Thyroid gland (tissue), 4 donors: ENCODE results near the gene TMPRSS6.

ENCODE experiments used
- CTCF ChIP-seq, 6 experiments: fragments of 200-600 bp in 3 of 6; fragments of 450-650 bp in 3 of 6; sonication (generic) in 3 of 6; IDR thresholded peaks; one replicate each; pipeline ENCODE4 v1.5.1; 2016 to 2019; ENCODE audit warnings: antibody characterized with exemption in 6 of 6, mild to moderate bottlenecking in 2 of 6, inconsistent platforms in 1 of 6, moderate library complexity in 1 of 6
- POLR2A ChIP-seq, 2 donors: fragments of 450-650 bp; IDR thresholded peaks; one replicate each; pipeline ENCODE4 v1.6.1; 2017; ENCODE audit warnings: antibody characterized with exemption in 2 of 2, mild to moderate bottlenecking in 2 of 2, moderate library complexity in 1 of 2

GRCh38 chr22:37089434-37089833 is 20.1 kb downstream of the TMPRSS6 start:
- TF ChIP-seq CTCF (IDR thresholded peaks at IDR 0.05) (no peak), POLR2A (IDR thresholded peaks at IDR 0.05) (no peak)
